ENCODE measurements around the gene HIVEP3. TPM values are rescaled to one million over a fixed set of nuclear protein-coding genes. Genes with fewer than 3 reads are reported as not detected.

The HIVEP3 gene
- polyA plus RNA-seq, 1 donor (not counting 4 experiments of a cell fraction or from before 2014, with no cell fraction given): 1.1 TPM

DNA sequence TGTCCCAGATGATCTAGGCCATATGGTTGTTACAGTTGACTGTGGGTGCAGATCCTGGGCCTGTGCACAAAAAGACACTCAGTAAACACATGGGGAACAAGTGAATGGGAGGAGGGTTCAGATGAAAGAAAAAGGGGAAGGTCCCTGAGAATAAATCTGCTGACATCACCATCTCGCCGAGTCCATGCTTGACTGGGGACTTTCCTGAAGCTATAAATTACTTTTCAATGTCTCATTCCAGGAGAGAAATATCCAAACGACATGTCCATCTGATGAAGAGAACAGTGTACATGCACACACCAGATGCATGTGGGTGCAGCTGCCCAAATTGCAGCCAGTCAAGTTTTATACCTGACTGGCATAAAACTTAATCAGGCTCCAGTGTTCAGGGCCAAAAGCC is 109.0 kb downstream of the HIVEP3 start:
- Histone ChIP-seq H4K20me1 (ENCODE audit: control insufficient read depth, extremely low read depth, insufficient read depth, low read length) (no peaks in the 10 kb centered on the region), H3K4me3 (ENCODE audit: control insufficient read depth in 2 of 3, extremely low read depth in 1 of 3, insufficient read depth in 2 of 3, low read depth in 1 of 3, low read length in 3 of 3) (no peak overlapping the region), H2AFZ (ENCODE audit: control insufficient read depth, low read length) (no peak overlapping the region), H3K27ac (ENCODE audit: control insufficient read depth, insufficient read depth, low read length) (no peak overlapping the region), H3K27me3 (ENCODE audit: control insufficient read depth, extremely low read depth, insufficient read depth, low read length) (no peaks in the 10 kb centered on the region), H3K4me1 (ENCODE audit: control insufficient read depth, extremely low read depth, insufficient read depth, low read length) (peaks cover 8% of the 10 kb centered on the region), H3K4me2 (ENCODE audit: control insufficient read depth, extremely low read depth, insufficient read depth, low read depth, low read length) (no peak overlapping the region), H3K36me3 (ENCODE audit: control insufficient read depth in 2 of 2, extremely low read depth in 1 of 2, insufficient read depth in 2 of 2, low read length in 2 of 2) (no peaks in the 10 kb centered on the region), H3K9me3 (ENCODE audit: control insufficient read depth, low read depth, low read length) (no peaks in the 10 kb centered on the region), H3K9me1 (ENCODE audit: control insufficient read depth, extremely low read depth, insufficient read depth, low read length) (peaks cover 3% of the 10 kb centered on the region), H3K79me2 (ENCODE audit: control insufficient read depth, insufficient read depth, low read length) (no peaks in the 10 kb centered on the region), H3K9ac (ENCODE audit: control insufficient read depth, extremely low read depth, insufficient read depth, low read length) (no peak overlapping the region)
- TF ChIP-seq, protein P1, sequence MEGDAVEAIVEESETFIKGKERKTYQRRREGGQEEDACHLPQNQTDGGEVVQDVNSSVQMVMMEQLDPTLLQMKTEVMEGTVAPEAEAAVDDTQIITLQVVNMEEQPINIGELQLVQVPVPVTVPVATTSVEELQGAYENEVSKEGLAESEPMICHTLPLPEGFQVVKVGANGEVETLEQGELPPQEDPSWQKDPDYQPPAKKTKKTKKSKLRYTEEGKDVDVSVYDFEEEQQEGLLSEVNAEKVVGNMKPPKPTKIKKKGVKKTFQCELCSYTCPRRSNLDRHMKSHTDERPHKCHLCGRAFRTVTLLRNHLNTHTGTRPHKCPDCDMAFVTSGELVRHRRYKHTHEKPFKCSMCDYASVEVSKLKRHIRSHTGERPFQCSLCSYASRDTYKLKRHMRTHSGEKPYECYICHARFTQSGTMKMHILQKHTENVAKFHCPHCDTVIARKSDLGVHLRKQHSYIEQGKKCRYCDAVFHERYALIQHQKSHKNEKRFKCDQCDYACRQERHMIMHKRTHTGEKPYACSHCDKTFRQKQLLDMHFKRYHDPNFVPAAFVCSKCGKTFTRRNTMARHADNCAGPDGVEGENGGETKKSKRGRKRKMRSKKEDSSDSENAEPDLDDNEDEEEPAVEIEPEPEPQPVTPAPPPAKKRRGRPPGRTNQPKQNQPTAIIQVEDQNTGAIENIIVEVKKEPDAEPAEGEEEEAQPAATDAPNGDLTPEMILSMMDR (optimal IDR thresholded peaks at IDR 0.05 in 1 of 3, IDR thresholded peaks at IDR 0.05 in 1 of 3, conservative IDR thresholded peaks at IDR 0.05 in 1 of 3; ENCODE audit: extremely low read depth in 1 of 3, insufficient read depth in 2 of 3, low read length in 3 of 3): no peak
- no peak for TF ChIP-seq EZH2 (IDR thresholded peaks at IDR 0.05; ENCODE audit: low read length)
- dilution Hi-C loops (cut with MboI; ENCODE audit: extremely low pct_ligation_motif_present, low sequenced_read_pairs): no loop called here
- DNase-seq (ENCODE audit: low read depth, low spot score) (no peak), FAIRE-seq (no peak)

DNA sequence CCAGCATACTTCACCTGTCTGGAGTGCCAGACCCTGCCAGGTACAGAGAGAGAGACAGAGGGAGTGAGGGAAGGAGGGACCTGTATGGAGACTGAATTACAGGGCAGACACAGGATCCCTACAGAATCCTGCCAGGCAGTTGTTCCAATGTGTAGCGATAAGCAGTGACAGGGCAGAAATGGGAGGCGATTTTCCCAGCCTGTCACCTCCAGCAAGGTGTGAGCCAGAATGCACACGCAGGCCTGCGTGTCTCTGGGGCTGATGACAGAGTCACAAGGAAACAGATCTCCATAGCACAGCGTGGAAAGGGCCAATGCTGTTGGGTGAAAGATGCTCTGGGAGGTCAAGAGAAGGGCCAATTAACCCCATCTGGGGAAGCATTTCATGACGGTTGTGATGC is 111.3 kb downstream of the HIVEP3 start:
- no peak for DNase-seq (ENCODE audit: low read depth, low spot score)
- dilution Hi-C loops (cut with MboI; ENCODE audit: extremely low pct_ligation_motif_present, low sequenced_read_pairs): no loop called here
- peaks cover 25% of the 10 kb centered on the region for H3K4me1 ChIP-seq (ENCODE audit: control insufficient read depth, extremely low read depth, insufficient read depth, low read length)

More for the DNA sequence above, 111.3 kb downstream of the HIVEP3 start:
- Histone ChIP-seq H4K20me1 (ENCODE audit: control insufficient read depth, extremely low read depth, insufficient read depth, low read length) (no peaks in the 10 kb centered on the region), H3K4me3 (ENCODE audit: control insufficient read depth in 2 of 3, extremely low read depth in 1 of 3, insufficient read depth in 2 of 3, low read depth in 1 of 3, low read length in 3 of 3) (no peak overlapping the region), H3K27ac (ENCODE audit: control insufficient read depth, insufficient read depth, low read length) (no peak overlapping the region), H2AFZ (ENCODE audit: control insufficient read depth, low read length) (no peak overlapping the region), H3K4me2 (ENCODE audit: control insufficient read depth, extremely low read depth, insufficient read depth, low read depth, low read length) (no peak overlapping the region), H3K36me3 (ENCODE audit: control insufficient read depth in 2 of 2, extremely low read depth in 1 of 2, insufficient read depth in 2 of 2, low read length in 2 of 2) (no peaks in the 10 kb centered on the region), H3K9me3 (ENCODE audit: control insufficient read depth, low read depth, low read length) (no peaks in the 10 kb centered on the region), H3K79me2 (ENCODE audit: control insufficient read depth, insufficient read depth, low read length) (no peaks in the 10 kb centered on the region), H3K27me3 (ENCODE audit: control insufficient read depth, extremely low read depth, insufficient read depth, low read length) (no peaks in the 10 kb centered on the region), H3K9ac (ENCODE audit: control insufficient read depth, extremely low read depth, insufficient read depth, low read length) (no peak overlapping the region), H3K9me1 (ENCODE audit: control insufficient read depth, extremely low read depth, insufficient read depth, low read length) (peaks cover 3% of the 10 kb centered on the region)
- TF ChIP-seq EZH2 (IDR thresholded peaks at IDR 0.05; ENCODE audit: low read length): no peak
- TF ChIP-seq, protein P1 (optimal IDR thresholded peaks at IDR 0.05 in 1 of 3, IDR thresholded peaks at IDR 0.05 in 1 of 3, conservative IDR thresholded peaks at IDR 0.05 in 1 of 3; ENCODE audit: extremely low read depth in 1 of 3, insufficient read depth in 2 of 3, low read length in 3 of 3): no peak
- FAIRE-seq: no peak

Measured in keratinocyte (primary cell).